H9 (cell line): ENCODE data around the gene TUBA4A. TPM values are rescaled to one million over a fixed set of nuclear protein-coding genes. Genes with fewer than 3 reads are reported as not detected.

Source experiments
- DNase-seq: peaks from one replicate; pipeline ENCODE4 v3.0.0-alpha.2; 2017
- H2AFZ ChIP-seq: one replicate; pipeline ENCODE4 v1.6.1; 2013; ENCODE audit warnings: mild to moderate bottlenecking, low read length, control low read depth, moderate library complexity
- H2AK5ac ChIP-seq: 2 replicates; pipeline ENCODE4 v1.6.1; 2013; ENCODE audit warnings: low read length, control low read depth, mixed read lengths; ENCODE audit not compliant: insufficient read length
- H2BK120ac ChIP-seq: one replicate; pipeline ENCODE4 v1.6.1; 2013; ENCODE audit warnings: low read depth, mild to moderate bottlenecking, low read length, control low read depth, inconsistent platforms; ENCODE audit not compliant: poor library complexity, severe bottlenecking
- H2BK12ac ChIP-seq: 2 replicates; pipeline ENCODE4 v1.6.1; 2013; ENCODE audit warnings: low read length, control low read depth, mixed read lengths, low read depth; ENCODE audit not compliant: insufficient read length
- H2BK15ac ChIP-seq: 2 replicates; pipeline ENCODE4 v1.6.1; 2013; ENCODE audit warnings: low read depth, low read length, control low read depth
- H2BK20ac ChIP-seq: one replicate; pipeline ENCODE4 v1.6.1; 2013; ENCODE audit warnings: low read depth, mild to moderate bottlenecking, low read length, control low read depth, inconsistent platforms; ENCODE audit not compliant: poor library complexity, severe bottlenecking
- H2BK5ac ChIP-seq: 2 replicates; pipeline ENCODE4 v1.6.1; 2013; ENCODE audit warnings: low read length, control low read depth, mixed read lengths; ENCODE audit not compliant: insufficient read length
- H3K14ac ChIP-seq: 2 replicates; pipeline ENCODE4 v1.6.1; 2013; ENCODE audit warnings: low read length, control low read depth; ENCODE audit not compliant: insufficient read depth
- H3K18ac ChIP-seq: 2 replicates; pipeline ENCODE4 v1.6.1; 2013; ENCODE audit warnings: low read depth, mild to moderate bottlenecking, mixed read lengths, low read length, control low read depth; ENCODE audit not compliant: insufficient read length
- H3K23ac ChIP-seq: 2 replicates; pipeline ENCODE4 v1.6.1; 2013; ENCODE audit warnings: low read length, control low read depth, mixed read lengths, low read depth; ENCODE audit not compliant: insufficient read length
- H3K23me2 ChIP-seq: 2 replicates; pipeline ENCODE4 v1.6.1; 2013; ENCODE audit warnings: low read depth, mild to moderate bottlenecking, mixed read lengths, low read length, control low read depth; ENCODE audit not compliant: insufficient read length, poor library complexity, severe bottlenecking
- H3K27ac ChIP-seq: 2 replicates; pipeline ENCODE4 v1.5.1; 2013; ENCODE audit warnings: low read length, control low read depth, mixed read lengths, low read depth; ENCODE audit not compliant: insufficient read length
- H3K27me3 ChIP-seq: 2 replicates; pipeline ENCODE4 v1.6.1; 2013; ENCODE audit warnings: low read length, control low read depth, inconsistent platforms; ENCODE audit not compliant: insufficient read depth
- H3K4ac ChIP-seq: 2 replicates; pipeline ENCODE4 v1.6.1; 2013; ENCODE audit warnings: low read depth, mild to moderate bottlenecking, control low read depth, inconsistent platforms, low read length, moderate library complexity
- H3K4me1 ChIP-seq: 2 replicates; pipeline ENCODE4 v1.6.1; 2013; ENCODE audit warnings: low read length, control low read depth, inconsistent platforms; ENCODE audit not compliant: insufficient read depth
- H3K4me2 ChIP-seq: 2 replicates; pipeline ENCODE4 v1.6.1; 2013; ENCODE audit warnings: low read length, control low read depth, mixed read lengths; ENCODE audit not compliant: insufficient read length, insufficient read depth
- H3K56ac ChIP-seq: 2 replicates; pipeline ENCODE4 v1.6.1; 2013; ENCODE audit warnings: low read depth, mild to moderate bottlenecking, mixed read lengths, low read length, control low read depth; ENCODE audit not compliant: insufficient read length
- H3K79me1 ChIP-seq: 2 replicates; pipeline ENCODE4 v1.6.1; 2013; ENCODE audit warnings: low read depth, mild to moderate bottlenecking, moderate library complexity, low read length, control low read depth, inconsistent platforms; ENCODE audit not compliant: insufficient read depth, poor library complexity, severe bottlenecking
- H3K79me2 ChIP-seq: 2 replicates; pipeline ENCODE4 v1.6.1; 2013; ENCODE audit warnings: low read length, control low read depth, inconsistent platforms; ENCODE audit not compliant: insufficient read depth
- H3K9ac ChIP-seq: 2 replicates; pipeline ENCODE4 v1.6.1; 2013; ENCODE audit warnings: low read length, control low read depth, mixed read lengths; ENCODE audit not compliant: insufficient read length; ENCODE audit errors: extremely low read depth
- H3K9me3 ChIP-seq: one replicate; pipeline ENCODE4 v1.6.1; 2013; ENCODE audit warnings: low read depth, low read length, inconsistent platforms; ENCODE audit not compliant: control insufficient read depth
- H3T11ph ChIP-seq: one replicate; pipeline ENCODE4 v1.6.1; 2013; ENCODE audit warnings: mild to moderate bottlenecking, low read length, control low read depth, inconsistent platforms
- H4K20me1 ChIP-seq: one replicate; pipeline ENCODE4 v1.6.1; 2013; ENCODE audit not compliant: control insufficient read depth, insufficient read length, insufficient read depth
- H4K5ac ChIP-seq: 2 replicates; pipeline ENCODE4 v1.6.1; 2013; ENCODE audit warnings: low read depth, mild to moderate bottlenecking, mixed read lengths, low read length, control low read depth; ENCODE audit not compliant: insufficient read length
- H4K8ac ChIP-seq: replicated peaks from 2 replicates; pipeline ENCODE4 v1.6.1; 2013; ENCODE audit warnings: low read length, control low read depth, mixed read lengths, low read depth; ENCODE audit not compliant: insufficient read length
- H4K91ac ChIP-seq: 2 replicates; pipeline ENCODE4 v1.6.1; 2013; ENCODE audit warnings: low read depth, mild to moderate bottlenecking, moderate library complexity, mixed read lengths, low read length, control low read depth; ENCODE audit not compliant: insufficient read length
- H3K27ac Mint-ChIP-seq, 3 experiments: 2 replicates in 2 of 3; 3 replicates in 1 of 3; pipeline ENCODE4 v1.8.0; 2020 to 2021; ENCODE audit warnings: mixed read lengths in 3 of 3, mild to moderate bottlenecking in 1 of 3, moderate library complexity in 1 of 3
- H3K27me3 Mint-ChIP-seq: 2 replicates; pipeline ENCODE4 v1.8.0; 2021; ENCODE audit warnings: low read depth, mild to moderate bottlenecking, moderate library complexity, mixed read lengths
- H3K36me3 Mint-ChIP-seq, 3 experiments: 2 replicates in 2 of 3; 3 replicates in 1 of 3; pipeline ENCODE4 v1.8.0; 2020 to 2021; ENCODE audit warnings: low read depth in 3 of 3, mixed read lengths in 3 of 3; ENCODE audit not compliant: insufficient read depth in 1 of 3
- H3K4me1 Mint-ChIP-seq, 2 experiments: 2 replicates each; pipeline ENCODE4 v1.8.0; 2020; ENCODE audit warnings: mixed read lengths in 2 of 2
- H3K4me3 Mint-ChIP-seq, 2 experiments: 2 replicates in 1 of 2; 3 replicates in 1 of 2; pipeline ENCODE4 v1.8.0; 2020 to 2021; ENCODE audit warnings: mild to moderate bottlenecking in 2 of 2, mixed read lengths in 2 of 2, moderate library complexity in 1 of 2
- H3K9me3 Mint-ChIP-seq, 2 experiments: 2 replicates in 1 of 2; 3 replicates in 1 of 2; pipeline ENCODE4 v1.8.0; 2020; ENCODE audit warnings: mild to moderate bottlenecking in 2 of 2, mixed read lengths in 2 of 2, moderate library complexity in 1 of 2
- CTCF ChIP-seq: fragments of 200-600 bp; sonication (generic); conservative IDR thresholded peaks from 3 replicates; pipeline ENCODE4 v1.8.0; 2021; ENCODE audit warnings: antibody characterized with exemption, mild to moderate bottlenecking
- WGBS: extraction: QIAGEN DNeasy Blood & Tissue Kit; methylation state at CpG from one replicate; pipeline ENCODE4 v1.1.7; 2013; ENCODE audit warnings: missing lambda C conversion rate, low lambda C conversion rate, mixed read lengths; ENCODE audit not compliant: insufficient read length; ENCODE audit errors: extremely low coverage; 5-methylcytosine and 5-hydroxymethylcytosine counted together
- total RNA-seq: library from RNA; stranded (reverse); gene quantifications from 2 replicates; pipeline ENCODE4 v1.2.1, GENCODE V29; 2021

Gene TUBA4A
- total RNA-seq, 1 experiment from 2014 or later, result 25.5 TPM

- H2BK12ac ChIP-seq, result no peak overlapping the region
- H3K23ac ChIP-seq, result no peak overlapping the region
- no peak overlapping the region for H2BK20ac ChIP-seq
- no peak overlapping the region for H4K5ac ChIP-seq
- H3K79me2 ChIP-seq, result 0 out of 2 replicates have a peak, but pooled peaks cover 2% of the 10 kb centered on the region
- no peak overlapping the region for H2AFZ ChIP-seq
- no peak overlapping the region for H3K18ac ChIP-seq
- no peak overlapping the region for H3K9ac ChIP-seq
- no peak overlapping the region for H2BK120ac ChIP-seq
- no peak overlapping the region for H4K91ac ChIP-seq
- no peak overlapping the region for H2BK5ac ChIP-seq
- H3K4me2 ChIP-seq, result no peak overlapping the region
- no CpG with 5 or more reads among the region's 3 CpGs for WGBS
- DNase-seq, result no peak
- H3K4me1 ChIP-seq, result no peaks in the 10 kb centered on the region
- no peak overlapping the region for H4K8ac ChIP-seq
- H3K14ac ChIP-seq, result no peak overlapping the region
- no peak for TF ChIP-seq CTCF
- no peaks in the 10 kb centered on the region for H3K23me2 ChIP-seq
- no peak overlapping the region for H2BK15ac ChIP-seq
- H3K27me3 ChIP-seq, result no peaks in the 10 kb centered on the region
- Mint-ChIP-seq H3K4me3 (no peak overlapping the region), H3K36me3 (peaks cover 31 to 65% (median 63%) of the 10 kb centered on the region in 3 experiments), H3K4me1 (peaks cover 3 to 4% of the 10 kb centered on the region in 2 experiments; a peak in 3 of 4 replicates), H3K27me3 (no peaks in the 10 kb centered on the region; the same call in 1 of the 2 replicates), H3K27ac (no peak overlapping the region), H3K9me3 (no peaks in the 10 kb centered on the region; a peak in 1 of 5 replicates)
- no peak overlapping the region for H3K56ac ChIP-seq
- H3K27ac ChIP-seq, result no peak overlapping the region
- no peaks in the 10 kb centered on the region for H4K20me1 ChIP-seq
- H2AK5ac ChIP-seq, result no peak overlapping the region
- no peaks in the 10 kb centered on the region for H3K79me1 ChIP-seq
- H3T11ph ChIP-seq, result no peak overlapping the region
- no peaks in the 10 kb centered on the region for H3K9me3 ChIP-seq
- no peak overlapping the region for H3K4ac ChIP-seq
These were observed 19.4 kb downstream of the TUBA4A start for GRCh38 chr2:219234331-219234730.
